ENCODE results near the gene ALPK3. TPM values are rescaled to one million over a fixed set of nuclear protein-coding genes. Genes with fewer than 3 reads are reported as not detected.
A peak's percentile ranks its signal among the peaks of the same experiment; 100 is the strongest.

ALPK3 gene
- total and polyA plus RNA-seq, 7 experiments from 2014 or later: 0.02 to 0.30 (median 0.19) TPM; not detected in 1

GRCh38 chr15:84879088-84879780 is 62.1 kb downstream of the ALPK3 start:
- Mint-ChIP-seq H3K27me3 (peaks cover 0 to 6% (median 0%) of the 10 kb centered on the region in 5 donors), H3K27ac (peak overlapping the region in 1 of 9 donors; percentile 51), H3K4me1 (peaks cover 0 to 2% (median 0%) of the 10 kb centered on the region in 7 donors), H3K4me3 (no peak overlapping the region), H3K9me3 (no peaks in the 10 kb centered on the region), H3K36me3 (no peaks in the 10 kb centered on the region)
- H3K9me3 ChIP-seq (ENCODE audit: control insufficient read depth in 2 of 3, low read length in 3 of 3): no peaks in the 10 kb centered on the region
- ATAC-seq (no peak), DNase-seq (no peak)
- H3K27ac ChIP-seq (ENCODE audit: low read depth, low read length): no peak overlapping the region
- H3K36me3 ChIP-seq (ENCODE audit: control insufficient read depth in 2 of 3, insufficient read depth in 3 of 3, low read length in 3 of 3): no peaks in the 10 kb centered on the region
- H3K4me3 ChIP-seq (ENCODE audit: low read length): no peak overlapping the region
- H3K27me3 ChIP-seq (ENCODE audit: control insufficient read depth in 2 of 2, insufficient read depth in 2 of 2, low read length in 2 of 2): no peaks in the 10 kb centered on the region
- ChIA-PET POLR2A (interaction anchor here (0.8 kb wide), 1 partner anchor 48 kb away, joined by 3 read pairs; no protein-coding TSS in a partner anchor), CTCF (interaction anchor here (1.1 to 2.2 kb wide), 3 partner anchors 225 to 291 kb away, joined by 3 to 8 read pairs (median 6); partner anchors contain the start of gene WDR73)
- H3K4me1 ChIP-seq (ENCODE audit: control insufficient read depth in 2 of 2, insufficient read depth in 2 of 2, low read length in 2 of 2): no peaks in the 10 kb centered on the region
- intact Hi-C loops (cut with micrococcal nuclease): no loop called here

- Mint-ChIP-seq H3K27me3 (peaks cover 0 to 10% (median 0%) of the 10 kb centered on the region in 5 donors), H3K4me3 (no peak overlapping the region), H3K4me1 (peaks cover 0 to 2% (median 0%) of the 10 kb centered on the region in 7 donors), H3K27ac (peak overlapping the region in 2 of 9 donors; percentile 9 to 26), H3K9me3 (no peaks in the 10 kb centered on the region), H3K36me3 (no peaks in the 10 kb centered on the region)
- intact Hi-C loops (cut with micrococcal nuclease): no loop called here
- no peak overlapping the region for H3K27ac ChIP-seq (ENCODE audit: low read depth, low read length)
- ATAC-seq: no peak
- no peaks in the 10 kb centered on the region for H3K36me3 ChIP-seq (ENCODE audit: control insufficient read depth in 2 of 3, insufficient read depth in 3 of 3, low read length in 3 of 3)
- ChIA-PET POLR2A (no interaction called here), CTCF (no interaction called here)
- no peak overlapping the region for H3K4me3 ChIP-seq (ENCODE audit: low read length)
- no peaks in the 10 kb centered on the region for H3K4me1 ChIP-seq (ENCODE audit: control insufficient read depth in 2 of 2, insufficient read depth in 2 of 2, low read length in 2 of 2)
- DNase-seq: no peak
- H3K9me3 ChIP-seq (ENCODE audit: control insufficient read depth in 2 of 3, low read length in 3 of 3): no peaks in the 10 kb centered on the region
- no peaks in the 10 kb centered on the region for H3K27me3 ChIP-seq (ENCODE audit: control insufficient read depth in 2 of 2, insufficient read depth in 2 of 2, low read length in 2 of 2)
Measured at GRCh38 chr15:84880007-84880406, 62.9 kb downstream of the ALPK3 start.

GRCh38 chr15:84880822-84881519 is 63.8 kb downstream of the ALPK3 start:
- Histone ChIP-seq H3K9me3 (ENCODE audit: control insufficient read depth in 2 of 3, low read length in 3 of 3) (no peaks in the 10 kb centered on the region), H3K4me3 (ENCODE audit: low read length) (no peak overlapping the region), H3K27ac (ENCODE audit: low read depth, low read length) (no peak overlapping the region), H3K4me1 (ENCODE audit: control insufficient read depth in 2 of 2, insufficient read depth in 2 of 2, low read length in 2 of 2) (no peaks in the 10 kb centered on the region), H3K27me3 (ENCODE audit: control insufficient read depth in 2 of 2, insufficient read depth in 2 of 2, low read length in 2 of 2) (no peaks in the 10 kb centered on the region), H3K36me3 (ENCODE audit: control insufficient read depth in 2 of 3, insufficient read depth in 3 of 3, low read length in 3 of 3) (no peaks in the 10 kb centered on the region)
- H3K27me3 Mint-ChIP-seq: peaks cover 0 to 10% (median 0%) of the 10 kb centered on the region in 5 donors
- DNase-seq (no peak), ATAC-seq (no peak)
- CTCF ChIA-PET: interaction anchor here (1.0 to 1.3 kb wide), 3 partner anchors 227 to 293 kb away, joined by 4 to 5 read pairs (median 4); partner anchors contain the start of gene WDR73
- H3K9me3 Mint-ChIP-seq: no peaks in the 10 kb centered on the region
- intact Hi-C loops (cut with micrococcal nuclease): no loop called here
- peaks cover 0 to 2% (median 0%) of the 10 kb centered on the region in 7 donors for H3K4me1 Mint-ChIP-seq
- POLR2A ChIA-PET: no interaction called here
- H3K27ac Mint-ChIP-seq: no peak overlapping the region
- no peaks in the 10 kb centered on the region for H3K36me3 Mint-ChIP-seq
- no peak overlapping the region for H3K4me3 Mint-ChIP-seq

GRCh38 chr15:84881520-84881830 is 64.3 kb downstream of the ALPK3 start:
- Mint-ChIP-seq H3K27ac (no peak overlapping the region), H3K36me3 (no peaks in the 10 kb centered on the region), H3K4me3 (no peak overlapping the region), H3K27me3 (peaks cover 0 to 10% (median 0%) of the 10 kb centered on the region in 5 donors), H3K4me1 (peaks cover 0 to 2% (median 0%) of the 10 kb centered on the region in 7 donors), H3K9me3 (no peaks in the 10 kb centered on the region)
- ATAC-seq: no peak
- ChIA-PET POLR2A (no interaction called here), CTCF (interaction anchor here (1.0 to 1.3 kb wide), 3 partner anchors 227 to 294 kb away, joined by 4 to 5 read pairs (median 4); partner anchors contain the start of gene WDR73)
- H3K9me3 ChIP-seq (ENCODE audit: control insufficient read depth in 2 of 3, low read length in 3 of 3): no peaks in the 10 kb centered on the region
- no peak for DNase-seq
- H3K27ac ChIP-seq (ENCODE audit: low read depth, low read length): no peak overlapping the region
- intact Hi-C loops (cut with micrococcal nuclease): no loop called here
- H3K4me1 ChIP-seq (ENCODE audit: control insufficient read depth in 2 of 2, insufficient read depth in 2 of 2, low read length in 2 of 2): no peaks in the 10 kb centered on the region
- H3K4me3 ChIP-seq (ENCODE audit: low read length): no peak overlapping the region
- no peaks in the 10 kb centered on the region for H3K27me3 ChIP-seq (ENCODE audit: control insufficient read depth in 2 of 2, insufficient read depth in 2 of 2, low read length in 2 of 2)
- no peaks in the 10 kb centered on the region for H3K36me3 ChIP-seq (ENCODE audit: control insufficient read depth in 2 of 3, insufficient read depth in 3 of 3, low read length in 3 of 3)

GRCh38 chr15:84883466-84883865 is 66.3 kb downstream of the ALPK3 start:
- no peak overlapping the region for H3K27ac Mint-ChIP-seq
- no peaks in the 10 kb centered on the region for H3K27me3 ChIP-seq (ENCODE audit: control insufficient read depth in 2 of 2, insufficient read depth in 2 of 2, low read length in 2 of 2)
- H3K36me3 ChIP-seq (ENCODE audit: control insufficient read depth in 2 of 3, insufficient read depth in 3 of 3, low read length in 3 of 3): no peaks in the 10 kb centered on the region
- no peaks in the 10 kb centered on the region for H3K36me3 Mint-ChIP-seq
- no peaks in the 10 kb centered on the region for H3K4me1 ChIP-seq (ENCODE audit: control insufficient read depth in 2 of 2, insufficient read depth in 2 of 2, low read length in 2 of 2)
- ATAC-seq (no peak), DNase-seq (no peak)
- H3K9me3 Mint-ChIP-seq: no peaks in the 10 kb centered on the region
- ChIA-PET CTCF (no interaction called here), POLR2A (no interaction called here)
- no peak overlapping the region for H3K4me3 ChIP-seq (ENCODE audit: low read length)
- H3K9me3 ChIP-seq (ENCODE audit: control insufficient read depth in 2 of 3, low read length in 3 of 3): no peaks in the 10 kb centered on the region
- H3K27ac ChIP-seq (ENCODE audit: low read depth, low read length): no peak overlapping the region
- H3K4me1 Mint-ChIP-seq: no peaks in the 10 kb centered on the region
- intact Hi-C loops (cut with micrococcal nuclease): no loop called here
- H3K4me3 Mint-ChIP-seq: no peak overlapping the region
- H3K27me3 Mint-ChIP-seq: peaks cover 0 to 10% (median 0%) of the 10 kb centered on the region in 5 donors

GRCh38 chr15:84883916-84884781 is 67.0 kb downstream of the ALPK3 start, which contains the start of gene SLC28A1:
Gene SLC28A1, plus strand, starts transcription at chr15:84884662. Its CDS starts 3,099 bp downstream, at chr15:84887761.
- Mint-ChIP-seq H3K27ac (no peak within 1 kb of the TSS), H3K4me3 (no peak within 1 kb of the TSS), H3K36me3 (no peaks in the 10 kb centered on the region), H3K4me1 (no peaks in the 10 kb centered on the region), H3K27me3 (peaks cover 0 to 10% (median 0%) of the 10 kb centered on the region in 5 donors), H3K9me3 (no peaks in the 10 kb centered on the region)
- H3K4me1 ChIP-seq (ENCODE audit: control insufficient read depth in 2 of 2, insufficient read depth in 2 of 2, low read length in 2 of 2): no peaks in the 10 kb centered on the region
- H3K4me3 ChIP-seq (ENCODE audit: low read length): no peak within 1 kb of the TSS
- ATAC-seq (no peak), DNase-seq (no peak)
- ChIA-PET CTCF (no interaction called here), POLR2A (no interaction called here)
- no peaks in the 10 kb centered on the region for H3K36me3 ChIP-seq (ENCODE audit: control insufficient read depth in 2 of 3, insufficient read depth in 3 of 3, low read length in 3 of 3)
- H3K9me3 ChIP-seq (ENCODE audit: control insufficient read depth in 2 of 3, low read length in 3 of 3): no peaks in the 10 kb centered on the region
- intact Hi-C loops (cut with micrococcal nuclease): no loop called here
- no peak within 1 kb of the TSS for H3K27ac ChIP-seq (ENCODE audit: low read depth, low read length)
- H3K27me3 ChIP-seq (ENCODE audit: control insufficient read depth in 2 of 2, insufficient read depth in 2 of 2, low read length in 2 of 2): no peaks in the 10 kb centered on the region
